ENCODE measurements around the gene BST2.
"Not testable (repeated sequence)": the region's sequence is repeated elsewhere in the genome, so short reads cannot be mapped to it uniquely, and the experiment has no call there.

Gene BST2

DNA sequence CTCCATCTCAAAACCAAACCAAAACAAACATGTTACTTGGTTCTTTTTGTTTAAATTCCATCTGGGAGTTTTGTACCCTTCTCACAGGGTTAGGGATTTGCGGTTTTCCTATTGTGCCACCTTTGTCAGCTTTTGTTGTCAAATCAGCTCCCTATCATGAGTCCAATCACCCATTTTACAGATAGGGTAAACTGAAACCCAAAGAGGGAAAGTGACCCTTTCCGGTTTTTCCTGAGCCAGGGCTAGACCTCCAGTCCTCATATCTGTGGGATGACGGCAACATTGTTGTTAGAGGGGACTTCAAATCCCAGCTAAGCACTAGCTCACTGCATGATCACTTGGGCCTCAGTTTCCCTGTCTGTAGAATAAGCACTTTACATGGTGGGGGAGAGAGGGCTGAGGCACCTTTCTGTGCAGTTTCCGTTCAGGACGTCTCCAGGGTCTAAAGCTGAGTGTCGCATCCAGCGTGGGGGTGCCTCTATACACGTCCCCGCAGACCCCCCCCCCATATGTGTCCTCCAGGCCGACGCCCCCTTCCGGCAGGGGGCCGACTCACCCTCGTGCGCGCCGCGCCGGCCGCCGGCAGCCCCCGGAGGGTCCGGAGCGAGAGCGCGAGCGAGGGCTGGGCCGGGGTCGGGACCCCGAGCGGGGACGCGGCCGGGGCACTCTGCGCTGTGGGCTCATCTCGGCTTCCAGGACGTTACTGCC, 15.3 kb downstream of the BST2 start:
- DNase-seq (ENCODE audit: low spot score) = no peak

DNA sequence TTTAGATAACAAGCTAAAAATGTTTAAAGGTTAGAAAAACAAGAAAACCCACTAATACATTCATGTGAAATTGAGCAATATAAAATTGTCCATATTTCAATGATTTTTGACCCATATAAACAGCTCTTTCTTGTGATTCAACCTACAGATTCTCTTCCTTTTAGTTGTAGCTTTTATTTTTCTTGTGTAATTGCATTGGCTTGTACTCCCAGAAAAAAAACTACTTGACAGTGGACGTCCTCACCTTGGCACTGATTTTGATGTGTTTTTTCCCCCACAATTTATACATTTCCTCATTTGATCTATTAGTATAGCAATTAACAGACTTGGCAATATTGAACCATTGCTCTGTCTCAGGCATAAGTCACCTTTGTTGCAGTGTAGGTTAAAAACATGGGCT, 16.1 kb downstream of the BST2 start:
- DNase-seq (ENCODE audit: low spot score) = no peak

DNA sequence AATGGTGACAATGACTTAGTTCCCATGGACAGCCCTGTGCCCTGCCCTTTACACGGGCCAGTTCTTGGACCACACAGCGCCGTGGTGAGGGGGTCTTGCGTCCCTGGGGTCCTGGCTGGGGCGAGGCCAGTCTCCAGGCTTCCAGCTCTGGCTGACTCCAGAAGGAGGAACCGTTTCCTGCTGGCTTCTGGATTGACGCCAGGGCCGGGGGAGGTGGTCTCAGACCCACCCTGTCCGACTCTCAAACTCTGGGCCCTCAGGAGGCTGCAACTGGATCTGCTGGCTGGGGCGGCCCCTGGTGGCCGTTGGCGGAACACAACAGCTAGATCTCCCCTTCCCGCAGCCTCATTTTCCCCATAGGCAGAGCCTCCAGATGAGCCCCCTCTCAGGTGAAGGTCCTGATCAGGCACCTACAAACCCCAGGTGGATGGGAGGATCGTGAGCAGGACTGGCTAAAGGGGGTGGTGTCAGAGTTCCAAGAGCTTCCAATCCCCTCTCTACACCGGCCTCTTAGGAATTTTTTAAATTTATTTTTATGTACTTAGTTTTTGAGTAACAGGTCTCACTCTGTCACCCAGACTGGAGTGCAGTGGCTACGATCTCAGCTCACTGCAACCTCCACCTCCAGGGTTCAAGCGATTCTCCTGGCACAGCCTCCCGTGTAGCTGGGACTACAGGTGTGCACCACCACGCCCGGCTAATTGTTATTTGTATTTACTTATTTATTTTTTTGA, 19.4 kb downstream of the BST2 start:
- DNase-seq (ENCODE audit: low spot score) = no peak

DNA sequence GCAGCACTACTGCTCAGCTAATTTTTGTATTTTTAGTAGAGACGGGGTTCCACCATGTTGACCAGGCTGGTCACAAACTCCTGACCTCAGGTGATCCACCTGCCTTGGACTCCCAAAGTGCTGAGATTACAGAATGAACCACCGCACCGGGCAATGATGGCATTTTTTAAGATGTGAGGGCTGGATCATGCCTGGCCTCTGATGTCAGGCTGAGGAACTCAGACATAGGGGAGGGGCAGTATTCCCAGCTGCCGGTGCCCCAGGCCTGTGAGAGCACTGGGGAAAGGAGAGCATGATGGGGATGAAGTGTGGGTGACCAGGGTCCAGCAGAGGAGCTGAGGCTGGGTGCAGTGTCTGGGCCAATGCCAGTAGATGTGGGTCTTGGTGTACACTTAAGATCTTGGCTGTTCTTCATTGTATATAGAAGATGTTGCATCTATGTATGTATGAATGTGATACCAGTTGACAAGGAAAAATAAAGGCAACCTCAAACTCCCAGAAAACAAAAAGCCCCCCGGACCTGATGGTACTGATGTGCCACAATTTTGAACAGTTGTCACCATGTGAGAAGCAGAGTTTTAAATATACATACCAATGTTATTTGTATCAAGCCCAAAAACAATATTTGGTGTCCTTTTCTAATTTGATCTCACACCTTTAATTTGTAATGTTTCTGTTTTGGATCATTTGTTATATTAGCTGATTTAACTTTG, 24.8 kb downstream of the BST2 start:
- DNase-seq (ENCODE audit: low spot score) = no peak

DNA sequence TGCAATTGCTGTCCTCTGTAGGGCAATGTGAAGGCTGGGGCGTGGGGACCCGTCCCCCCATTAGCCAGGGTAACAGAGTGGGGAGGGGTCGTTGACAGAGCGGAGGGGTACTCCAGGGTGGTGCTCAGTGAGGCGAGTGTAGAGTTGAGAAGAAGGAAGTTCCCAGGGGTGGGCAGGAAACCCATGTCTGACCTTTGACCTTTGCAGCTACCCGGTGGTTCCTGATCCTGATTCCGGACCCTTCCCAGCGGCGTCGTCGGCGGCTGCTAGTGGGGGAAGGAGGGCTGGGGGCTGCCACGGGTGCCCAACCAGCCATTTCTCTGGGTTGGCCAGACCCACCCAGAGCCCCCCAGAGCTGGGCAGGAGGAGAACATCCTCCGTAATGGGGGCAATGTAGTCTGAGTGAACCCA, 26.2 kb downstream of the BST2 start:
- no peak for DNase-seq (ENCODE audit: low spot score)

DNA sequence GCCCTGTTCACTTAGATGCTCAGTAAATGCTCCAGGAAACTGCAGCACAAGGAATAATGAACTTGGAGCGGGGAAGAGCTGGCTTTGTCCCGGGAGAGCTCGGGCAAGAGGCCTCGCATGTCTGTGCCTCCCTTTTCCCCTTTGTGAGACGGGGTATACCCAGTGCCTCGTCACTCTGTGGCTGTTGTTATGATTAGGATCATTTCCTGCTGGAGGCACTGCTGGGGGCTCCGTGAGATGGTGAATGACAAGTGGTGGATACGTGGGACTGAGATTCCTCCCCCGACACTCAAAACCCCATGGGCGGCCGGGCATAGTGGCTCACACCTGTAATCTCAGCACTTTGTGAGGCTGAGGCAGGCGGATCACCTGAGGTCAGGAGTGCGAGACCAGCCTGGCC, 27.2 kb downstream of the BST2 start:
- DNase-seq (ENCODE audit: low spot score) = no peak

DNA sequence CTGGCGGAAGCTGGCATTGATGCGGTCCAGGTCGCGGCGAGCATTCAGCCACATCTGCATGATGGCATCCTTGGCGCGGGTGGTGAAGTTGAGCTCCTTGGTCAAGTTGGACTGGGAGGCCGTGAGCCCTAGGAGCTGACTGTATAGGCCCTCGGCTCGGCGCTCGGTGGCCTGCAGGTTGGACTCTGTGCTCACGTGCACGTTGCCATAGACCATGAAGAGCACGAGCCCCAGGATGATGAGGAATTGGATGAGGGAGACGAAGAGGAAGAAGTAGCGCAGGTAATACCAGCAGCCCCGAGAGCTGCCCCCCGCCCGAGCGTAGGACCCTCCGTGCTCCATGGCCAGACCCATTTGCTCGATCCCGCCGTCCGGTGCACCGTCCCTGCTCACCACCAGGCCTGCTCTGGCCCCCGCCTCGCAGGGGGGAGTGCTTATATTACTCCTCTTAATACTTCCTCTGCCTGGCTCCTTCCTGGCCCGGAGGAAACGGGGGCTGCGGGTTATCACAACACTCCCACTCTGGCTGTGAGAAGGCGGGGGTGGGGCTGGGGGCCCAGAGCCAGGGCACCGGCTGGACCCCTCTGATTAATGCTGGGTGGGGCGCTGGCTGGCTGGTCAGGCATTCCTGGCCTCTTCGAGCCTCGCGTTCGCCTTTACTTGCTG, 28.4 kb downstream of the BST2 start, which contains the start of gene PLVAP:
PLVAP (minus strand) TSS at position 408 of the 666 bp plus-strand sequence; CDS start at position 354, 54 bp downstream.
- no peak for DNase-seq (ENCODE audit: low spot score)

DNA sequence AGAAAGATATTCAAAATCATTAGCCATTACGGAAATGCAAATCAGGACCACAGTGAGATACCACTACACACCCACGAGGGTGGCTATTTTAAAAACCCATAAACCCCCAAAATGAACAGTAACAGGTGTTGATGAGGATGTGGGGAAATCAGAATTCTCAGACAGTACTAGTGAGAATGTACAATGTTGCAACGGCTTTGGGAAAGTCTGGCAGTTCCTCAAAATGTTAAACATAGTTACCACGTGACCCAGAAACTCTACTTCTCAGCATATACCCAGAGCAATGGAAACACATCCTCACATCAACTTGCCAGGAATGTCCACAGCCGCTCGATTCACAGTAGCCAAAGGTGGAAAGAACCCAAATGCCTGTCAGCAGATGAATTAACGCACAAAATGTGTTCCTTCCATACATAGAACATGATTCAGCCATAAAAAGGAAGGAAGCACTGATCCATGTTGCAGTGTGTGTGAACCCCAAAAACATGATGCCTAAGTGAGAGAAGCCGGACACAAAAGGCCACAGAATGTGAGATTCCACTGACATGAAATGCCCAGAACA, 35.3 kb downstream of the BST2 start:
- DNase-seq (ENCODE audit: low spot score) = no peak

DNA sequence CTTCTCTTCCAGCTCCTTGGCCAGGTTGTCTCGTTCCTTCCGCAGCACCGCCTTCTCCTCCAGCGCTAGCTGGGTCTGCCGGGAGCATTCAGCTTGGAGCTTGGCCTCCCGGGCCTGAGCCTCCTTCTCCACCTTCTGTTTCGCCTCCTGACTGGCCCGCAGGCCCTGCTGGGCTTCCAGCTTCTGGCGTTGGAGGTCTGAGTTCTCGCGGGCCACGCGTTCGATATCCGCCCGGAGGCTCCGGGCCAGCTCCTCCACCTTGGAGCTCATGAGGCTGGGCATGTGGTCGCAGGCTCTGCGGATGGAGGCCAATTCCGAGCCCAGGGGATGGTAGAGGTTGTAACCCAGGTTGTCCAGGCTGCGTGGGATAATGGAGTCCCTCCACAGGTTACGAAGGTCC, 40.1 kb downstream of the BST2 start:
- no peak for DNase-seq (ENCODE audit: low spot score)

DNA sequence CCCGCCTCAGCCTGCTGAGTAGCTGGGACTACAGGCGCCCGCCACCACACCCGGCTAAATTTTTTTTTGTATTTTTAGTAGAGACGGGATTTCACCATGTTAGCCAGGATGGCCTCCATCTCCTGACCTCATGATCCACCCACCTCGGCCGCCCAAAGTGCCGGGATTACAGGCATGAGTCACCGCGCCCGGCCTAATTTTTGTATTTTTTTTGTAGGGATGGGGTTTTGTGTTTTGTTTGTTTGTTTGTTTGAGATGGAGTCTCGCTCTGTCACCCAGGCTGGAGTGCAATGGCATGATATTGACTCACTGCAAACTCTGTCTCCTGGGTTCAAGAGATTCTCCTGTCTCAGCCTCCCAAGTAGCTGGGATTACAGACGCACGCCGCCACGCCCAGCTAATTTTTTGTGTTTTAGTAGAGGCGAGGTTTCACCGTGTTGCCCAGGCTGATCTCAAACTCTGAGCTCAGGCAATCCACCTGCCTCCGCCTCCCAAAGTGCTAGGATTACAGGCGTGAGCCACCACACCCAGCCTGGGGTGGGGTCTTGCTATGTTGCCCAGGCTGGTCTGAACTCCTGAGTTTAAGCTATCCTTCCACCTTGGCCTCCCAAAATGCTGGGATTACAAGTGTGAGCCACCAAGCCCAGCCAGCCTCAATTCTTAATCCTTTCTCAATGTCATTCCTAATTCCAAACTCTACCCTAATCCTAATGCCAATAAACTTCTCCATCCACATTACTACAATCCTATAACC, 41.4 kb downstream of the BST2 start:
- not testable (repeated sequence) for DNase-seq (ENCODE audit: low spot score)

DNA sequence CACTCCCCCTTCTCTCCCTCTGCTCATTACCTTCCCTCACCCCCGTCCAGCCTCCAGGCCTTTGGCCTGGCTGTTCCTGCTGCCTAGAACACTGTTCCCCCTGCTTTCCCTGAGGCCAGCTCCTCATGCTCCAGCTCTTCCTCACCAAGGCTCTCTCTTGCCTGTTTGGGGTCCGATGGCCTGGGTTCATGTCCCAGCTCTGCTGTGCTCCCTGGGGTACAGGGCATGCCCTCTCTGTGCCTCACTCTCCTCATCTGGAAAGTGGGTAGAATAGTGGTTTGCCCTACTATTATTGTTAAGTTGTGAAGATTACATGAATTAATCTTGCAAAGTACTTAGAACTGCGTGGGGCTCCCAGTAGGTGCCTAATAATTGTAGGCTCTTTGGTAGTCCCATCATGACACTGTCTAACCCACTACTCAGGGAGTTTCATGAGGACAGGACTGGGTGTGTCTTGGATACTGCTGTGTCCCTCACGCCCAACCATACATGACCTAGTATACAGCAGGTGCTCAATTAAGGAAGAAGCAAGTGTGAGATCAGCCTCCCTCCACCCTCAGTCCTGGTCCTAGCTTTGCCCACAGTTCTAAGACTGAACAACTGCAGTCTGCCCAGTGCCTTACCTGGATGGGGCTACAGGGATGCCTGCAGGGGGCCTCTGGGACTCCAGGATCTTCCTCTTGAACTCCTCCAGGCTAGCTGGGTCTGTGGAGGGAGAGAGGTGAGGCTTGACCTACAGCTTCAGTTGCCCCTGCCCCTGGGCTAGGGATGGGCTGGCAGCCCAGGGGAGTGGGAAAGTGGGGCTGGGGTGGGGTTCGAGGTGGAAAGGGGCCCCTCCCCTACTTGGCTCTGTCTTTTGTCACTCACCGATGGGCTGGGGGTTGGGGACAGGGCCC, 45.3 kb downstream of the BST2 start:
- DNase-seq (ENCODE audit: low spot score) = no peak

DNA sequence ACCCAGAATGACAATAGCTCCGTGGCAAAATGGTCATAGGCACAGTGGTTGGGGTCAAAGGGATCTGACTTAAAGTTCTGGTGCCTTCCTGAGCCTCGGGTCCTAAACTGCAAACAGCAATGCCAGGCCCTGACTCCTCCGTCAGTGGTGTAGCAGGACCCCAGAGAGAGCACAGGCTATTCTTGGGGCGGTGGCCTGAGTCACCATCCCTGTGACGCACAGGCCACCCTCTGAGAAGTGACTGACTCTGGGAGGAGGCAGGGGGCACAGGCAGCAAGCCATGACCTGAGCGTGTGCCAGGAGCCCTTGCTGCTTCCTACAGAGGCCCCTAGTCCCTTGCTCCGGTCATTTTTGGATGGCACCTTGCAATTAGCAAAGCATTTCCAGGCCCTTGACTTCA, 47.0 kb downstream of the BST2 start:
- DNase-seq (ENCODE audit: low spot score) = no peak

DNA sequence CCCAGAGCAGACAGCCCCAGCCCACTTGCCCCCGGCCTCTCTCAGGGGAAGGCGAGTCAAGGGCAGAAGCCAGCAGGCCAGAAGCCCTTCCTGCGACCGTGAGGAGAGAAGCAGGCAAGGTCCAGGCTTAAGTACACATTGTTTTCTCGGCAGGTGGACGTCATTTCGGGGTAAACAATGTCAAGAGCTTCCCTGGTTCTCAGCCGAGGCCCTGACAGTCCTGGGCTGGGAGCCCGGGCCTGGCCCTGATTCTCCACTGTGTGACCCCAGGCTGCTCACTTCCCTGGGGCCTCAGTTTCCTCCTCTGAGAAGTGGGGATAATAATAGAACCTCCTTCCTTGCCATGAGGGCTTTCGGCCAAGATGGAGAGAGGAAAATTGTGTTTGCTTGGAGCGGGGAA, 47.7 kb downstream of the BST2 start:
- no peak for DNase-seq (ENCODE audit: low spot score)

DNA sequence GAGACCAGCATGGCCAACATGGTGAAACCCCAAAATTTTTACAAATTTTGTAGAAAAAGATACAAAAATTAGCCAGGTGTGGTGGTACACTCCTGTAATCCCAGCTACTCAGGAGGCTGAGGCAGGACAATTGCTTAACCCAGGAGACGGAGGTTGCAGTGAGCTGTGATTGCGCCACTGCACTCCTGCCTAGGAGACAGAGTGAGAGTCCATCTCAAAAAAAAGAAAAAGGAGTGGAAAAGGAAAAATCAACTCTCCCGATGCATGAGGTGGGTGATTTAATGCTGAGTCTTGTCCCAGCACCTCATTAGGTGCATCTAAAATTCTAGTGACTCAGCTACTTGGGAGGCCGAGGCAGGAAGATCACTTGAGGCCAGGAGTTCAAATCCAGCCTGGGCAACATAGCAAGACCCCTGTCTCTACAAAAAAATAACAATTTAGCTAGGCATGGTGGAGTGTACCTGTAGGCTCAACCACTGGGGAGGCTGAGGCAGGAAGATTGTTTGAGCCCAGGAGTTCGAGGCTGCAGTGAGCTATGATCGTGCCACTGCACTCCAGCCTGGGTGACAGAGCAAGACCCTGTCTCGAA, 48.3 kb downstream of the BST2 start:
- DNase-seq (ENCODE audit: low spot score) = no peak

DNA sequence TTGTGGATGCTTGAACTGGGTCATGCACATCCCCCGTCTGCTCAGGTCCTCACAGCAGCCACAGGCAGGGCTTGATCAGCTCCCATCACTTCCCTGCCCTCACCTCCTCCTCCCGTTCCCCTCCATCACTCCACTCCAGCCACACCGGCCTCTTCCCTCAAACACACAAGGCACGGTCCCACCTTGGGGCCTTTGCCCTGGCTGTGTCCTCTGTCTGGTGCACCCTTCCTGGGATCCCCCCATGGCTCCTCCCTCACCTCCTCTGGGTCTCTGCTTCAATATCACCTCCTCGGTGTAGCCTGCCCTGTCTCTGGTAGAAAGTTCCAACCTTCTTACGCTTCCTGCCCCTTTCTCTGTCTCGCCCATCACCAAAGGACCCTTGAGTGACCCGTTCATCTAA, 52.0 kb downstream of the BST2 start:
- DNase-seq (ENCODE audit: low spot score) = no peak

Data from putamen (tissue), 1 donor.